GM18868 (cell line): ENCODE data around the gene PEPD.

Source experiments
- ATAC-seq: cut with Tn5 transposase; IDR thresholded peaks from one replicate; pipeline ENCODE4 v1.9.1; 2021; ENCODE audit warnings: mild to moderate bottlenecking, moderate library complexity; ENCODE audit not compliant: unreplicated experiment

Gene PEPD

GRCh38 chr19:33426621-33427361, 94.8 kb downstream of the PEPD start:
- ATAC-seq, result no peak

DNA sequence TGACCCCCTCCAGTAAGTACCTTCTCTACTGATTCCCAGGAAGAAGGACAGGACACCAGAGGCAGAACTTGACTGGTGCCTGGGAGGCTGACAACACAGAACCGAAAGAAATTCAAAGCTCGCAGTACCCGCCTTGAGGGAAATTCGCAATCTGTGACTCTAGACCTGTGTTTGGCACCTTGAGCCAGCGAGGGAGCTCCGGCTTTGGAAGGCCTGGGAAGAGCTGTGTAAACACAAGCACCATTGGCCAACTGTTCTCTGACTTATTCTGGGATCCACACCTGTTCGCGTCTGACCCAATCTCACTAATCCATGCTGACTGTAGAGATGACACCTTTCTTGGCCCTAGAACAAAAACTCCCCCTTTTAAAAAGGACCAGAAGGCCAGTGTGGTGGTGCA, 97.4 kb downstream of the PEPD start:
- no peak for ATAC-seq

DNA sequence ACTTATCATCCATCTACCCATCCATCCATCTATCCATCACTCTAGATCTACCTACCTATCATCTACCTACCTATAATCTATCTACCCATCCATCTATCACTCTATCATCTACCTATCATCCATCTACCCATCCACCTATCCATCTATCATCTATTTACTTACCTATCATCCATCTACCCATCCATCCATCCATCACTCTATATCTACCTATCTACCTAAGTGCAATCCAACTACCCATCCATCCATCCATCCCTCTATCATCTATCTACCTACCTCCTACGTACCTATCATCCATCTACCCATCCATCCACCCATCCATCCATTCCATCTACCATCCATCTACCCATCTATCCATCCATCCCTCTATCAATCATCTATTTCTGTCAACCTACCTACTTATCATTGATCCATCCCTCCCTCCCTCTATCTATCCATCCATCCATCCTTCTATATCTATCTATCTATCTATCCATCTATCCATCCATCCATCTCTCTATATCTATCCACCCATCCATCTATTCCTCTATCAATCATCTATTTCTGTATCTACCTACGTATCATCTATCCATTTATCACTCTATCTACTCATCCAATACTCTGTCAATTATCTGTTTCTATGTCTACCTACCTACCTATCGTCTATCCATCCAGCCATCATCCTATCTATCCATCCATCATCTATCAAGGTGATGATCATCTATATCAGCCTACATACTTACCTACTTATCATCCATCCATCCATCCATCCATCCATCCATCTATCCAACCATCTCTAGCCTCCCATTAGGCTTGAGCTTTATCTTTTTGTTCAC, 99.0 kb downstream of the PEPD start:
- ATAC-seq, result no peak

GRCh38 chr19:33421368-33421767, 100.2 kb downstream of the PEPD start:
- ATAC-seq, result no peak

GRCh38 chr19:33420821-33421220, 100.8 kb downstream of the PEPD start:
- no peak for ATAC-seq

DNA sequence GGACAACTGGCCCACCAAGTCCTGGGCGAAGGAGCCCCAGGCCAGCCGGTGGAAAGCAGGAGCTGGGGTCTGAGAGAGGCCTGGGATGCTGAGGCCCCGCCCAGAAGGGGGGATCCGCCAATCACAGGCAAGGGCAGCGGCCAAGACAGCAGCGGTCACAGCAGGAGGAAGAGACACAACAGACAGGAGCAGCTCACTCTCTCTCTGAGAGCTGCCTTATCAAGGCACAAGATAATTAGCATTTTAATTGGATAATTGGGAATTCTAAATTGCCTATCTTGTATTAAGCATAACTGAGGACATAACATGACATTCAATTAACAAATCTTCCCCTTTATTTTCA, 101.8 kb downstream of the PEPD start:
- no peak for ATAC-seq

DNA sequence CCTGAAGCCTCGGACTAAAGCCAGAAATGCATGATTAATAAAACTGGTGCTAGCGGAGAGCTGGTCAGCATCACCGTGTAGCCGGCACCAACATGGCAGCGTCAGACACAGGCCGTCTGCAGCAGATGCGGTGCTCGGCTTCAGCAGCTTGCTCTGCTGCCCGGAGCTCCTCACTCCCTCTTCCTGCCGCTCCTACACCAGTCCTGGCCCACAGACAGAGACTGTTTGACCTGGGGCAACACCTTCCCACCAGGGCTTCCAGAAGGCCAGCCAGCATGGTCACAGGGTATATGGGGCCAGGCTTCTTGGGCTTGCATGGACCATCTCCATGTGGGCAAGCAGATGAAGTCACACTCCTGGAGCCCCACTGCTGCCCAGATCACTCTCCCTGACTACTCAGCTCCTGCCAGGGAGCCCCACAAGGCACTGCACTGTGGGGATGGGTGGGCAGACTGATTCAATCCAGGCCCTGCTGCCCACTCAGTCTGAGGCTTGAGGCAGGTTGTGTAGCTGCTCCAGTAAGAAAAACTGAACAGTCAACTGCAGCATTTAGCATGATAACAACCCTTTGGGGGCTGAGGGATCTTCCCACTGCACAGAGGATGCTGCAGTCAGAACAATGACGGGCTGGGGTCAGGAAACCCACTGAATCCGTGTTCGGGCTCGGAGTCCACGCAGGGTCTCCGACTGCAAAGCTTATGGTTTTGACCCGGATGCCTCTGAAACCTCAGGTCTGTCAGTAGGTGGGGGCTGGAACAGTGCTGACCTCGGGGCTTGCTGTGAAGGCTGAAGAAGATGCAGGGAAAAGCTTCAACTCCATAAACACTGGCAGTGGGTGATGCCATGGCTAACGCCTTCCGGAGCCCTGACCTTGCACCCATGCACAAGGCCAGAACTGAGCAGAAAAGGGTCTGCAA, 102.5 kb downstream of the PEPD start:
- ATAC-seq, result no peak

GRCh38 chr19:33418461-33418860, 103.1 kb downstream of the PEPD start:
- no peak for ATAC-seq

DNA sequence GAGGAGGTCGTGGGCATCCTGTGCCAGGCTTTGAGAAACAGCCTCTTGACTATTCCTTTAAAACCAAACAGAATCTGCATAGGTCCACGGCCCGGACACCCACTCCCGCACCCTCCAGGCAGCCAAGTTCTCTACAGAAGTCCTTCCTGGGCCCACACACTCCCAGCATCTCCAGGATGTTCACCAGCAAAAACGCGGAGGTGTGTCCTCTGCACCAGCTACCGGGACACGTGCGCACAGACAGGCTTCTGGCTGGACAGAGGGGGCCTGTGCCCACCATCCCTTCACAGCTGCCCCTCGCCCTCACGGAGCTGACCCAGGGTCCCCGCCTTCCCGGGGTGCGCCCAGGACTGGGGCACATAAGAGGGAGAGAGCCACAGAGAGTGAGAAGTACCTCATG, 103.8 kb downstream of the PEPD start:
- ATAC-seq, result no peak

- no peak for ATAC-seq
Measured at GRCh38 chr19:33416307-33417215, 105.0 kb downstream of the PEPD start.

DNA sequence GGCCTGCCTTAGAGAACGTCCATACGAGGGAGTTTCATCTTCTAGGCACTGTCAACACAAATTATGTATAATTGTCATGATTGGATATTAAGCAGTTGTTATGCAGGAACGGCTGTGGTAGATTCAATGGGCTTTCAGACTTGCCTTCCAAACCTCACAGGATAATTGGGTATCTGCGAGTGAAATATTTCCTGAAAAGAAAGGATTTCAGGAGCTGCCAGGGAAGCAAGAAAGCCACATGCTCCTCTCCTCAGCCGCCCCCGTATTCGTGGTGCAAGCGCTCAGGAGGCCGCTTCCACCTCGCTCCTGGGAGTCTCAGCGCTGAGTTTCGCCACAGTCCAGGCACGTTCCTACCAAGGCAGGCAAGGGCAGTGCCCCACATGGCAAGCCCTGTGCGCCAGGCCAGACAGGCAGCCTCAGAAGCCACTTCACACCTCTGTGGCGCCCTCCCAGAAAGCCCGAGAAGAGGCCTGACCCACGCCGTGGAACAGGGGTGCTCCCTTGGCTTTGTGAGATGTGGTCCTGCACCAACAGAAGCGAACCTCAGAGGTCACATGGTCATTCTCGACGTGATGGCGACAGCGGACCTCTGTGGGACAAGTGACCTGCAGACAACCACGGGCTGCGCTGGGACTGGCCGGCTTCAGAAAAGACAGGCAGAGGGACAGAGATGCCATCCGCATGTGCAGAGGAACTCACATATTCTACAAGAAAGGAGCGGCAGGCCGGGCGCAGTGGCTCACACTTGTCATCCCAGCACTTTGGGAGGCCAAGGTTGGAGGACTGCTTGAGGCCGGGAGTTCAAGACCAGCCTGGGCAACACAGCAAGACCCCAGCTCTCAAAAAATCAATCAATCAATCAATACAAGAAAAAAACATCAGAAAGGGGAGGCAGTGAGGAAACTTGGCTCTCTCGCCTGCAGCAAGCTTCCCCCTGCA, 106.7 kb downstream of the PEPD start:
- no peak for ATAC-seq

DNA sequence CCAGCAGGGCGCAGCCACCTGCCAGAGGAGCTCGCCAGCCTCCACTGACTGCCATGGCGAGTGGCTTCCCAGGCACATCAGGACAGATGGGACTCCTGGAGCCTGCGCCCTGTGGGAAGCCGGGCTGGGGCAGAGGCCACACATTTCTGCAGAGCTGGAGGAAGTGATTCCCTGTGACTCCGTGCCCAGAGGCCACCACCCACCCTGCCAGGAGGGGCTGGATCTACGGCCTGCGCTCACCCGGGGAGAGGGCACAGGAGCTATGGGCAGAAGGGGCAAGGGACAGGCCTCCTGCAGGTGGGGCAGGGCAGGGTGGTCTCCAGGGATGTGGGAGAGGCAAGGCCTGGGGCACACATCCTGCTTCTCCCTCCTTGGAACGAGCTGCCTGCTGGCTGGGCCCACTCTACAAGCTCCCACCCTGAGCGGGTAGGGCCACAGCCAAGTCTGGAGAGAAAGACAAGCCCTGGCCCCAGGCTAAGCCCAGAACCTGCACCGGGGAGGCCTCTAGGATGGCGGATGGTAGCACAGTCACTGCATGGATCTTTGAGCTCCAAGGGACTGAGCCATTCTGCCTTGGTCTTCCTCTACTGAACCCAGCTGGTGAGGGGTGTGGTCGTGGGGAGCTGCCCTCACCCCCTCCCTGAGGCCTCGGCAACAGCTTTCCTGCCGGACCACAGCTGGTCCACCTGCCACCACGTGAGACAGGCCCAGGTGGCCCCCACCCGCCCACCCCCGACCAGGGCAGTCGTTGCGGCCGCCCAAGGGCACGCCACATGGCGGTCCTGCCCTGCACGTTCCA, 107.5 kb downstream of the PEPD start:
- no peak for ATAC-seq

DNA sequence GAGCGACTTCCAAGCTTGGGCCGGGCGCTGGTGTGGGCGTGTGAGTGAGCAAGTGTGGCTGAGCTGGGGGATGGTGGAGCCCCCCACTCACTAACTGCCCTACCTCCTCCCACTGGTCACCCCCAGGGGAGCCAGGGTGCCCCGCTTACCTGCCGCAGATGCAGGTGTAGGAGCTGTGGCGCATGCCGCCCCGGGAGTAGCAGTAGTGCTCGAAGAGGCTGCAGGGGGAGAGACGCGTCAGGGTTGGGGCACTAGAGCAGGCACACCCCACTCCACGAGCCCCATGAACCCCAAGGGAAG, 108.2 kb downstream of the PEPD start:
- no peak for ATAC-seq

- no peak for ATAC-seq
Measured at GRCh38 chr19:33412601-33413425, 108.8 kb downstream of the PEPD start.

DNA sequence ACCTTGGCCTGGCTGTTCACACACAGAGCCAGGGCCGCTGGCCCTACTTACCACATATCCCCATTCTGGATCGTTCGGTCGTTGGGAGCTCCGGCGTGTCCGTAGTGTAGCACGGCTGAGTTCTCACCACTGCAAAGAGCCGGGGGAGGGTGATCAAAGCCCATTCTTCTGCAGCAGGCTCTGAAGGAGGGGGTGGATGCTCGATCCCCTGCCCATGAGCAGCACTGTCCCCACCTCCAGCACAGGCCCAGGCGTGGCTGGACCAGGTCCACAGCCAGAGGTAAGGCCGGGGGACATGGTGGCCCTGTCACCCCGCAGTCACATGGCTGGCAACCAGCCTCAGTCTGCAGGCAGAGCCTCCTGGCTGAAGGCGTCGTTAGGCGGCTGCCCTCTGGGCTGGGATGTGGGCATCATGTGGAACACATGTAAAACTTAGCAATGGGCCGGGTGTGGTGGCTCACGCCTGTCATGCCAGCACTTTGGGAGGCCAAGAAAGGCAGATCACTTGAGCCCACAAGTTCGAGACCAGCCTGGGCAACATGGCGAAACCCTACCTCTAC, 109.9 kb downstream of the PEPD start:
- ATAC-seq, result no peak

DNA sequence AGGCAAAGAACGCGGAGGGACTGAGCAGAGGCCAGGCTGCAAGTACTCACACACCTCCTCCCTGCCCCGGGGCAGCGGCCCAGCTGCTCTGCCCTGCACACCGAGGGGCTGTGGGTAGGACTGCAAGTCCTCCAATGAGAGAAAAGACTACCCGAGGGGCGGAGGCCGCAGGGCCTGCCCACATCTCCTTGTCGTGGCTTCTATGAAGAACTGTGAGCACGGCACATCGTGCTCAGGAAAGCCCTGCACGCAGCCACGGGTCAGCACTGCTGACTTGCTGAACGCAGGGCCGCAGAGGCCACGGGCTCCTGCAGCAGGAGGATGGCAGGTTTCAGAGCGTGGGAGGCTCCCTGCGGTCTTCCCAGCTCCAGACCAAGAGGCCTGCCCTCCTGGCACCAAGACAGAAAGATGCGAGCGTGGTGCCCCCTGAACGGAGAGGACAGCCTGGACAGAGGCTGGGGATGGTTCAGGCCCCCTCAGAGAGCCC, 110.6 kb downstream of the PEPD start:
- no peak for ATAC-seq

GRCh38 chr19:33409906-33410685, 111.5 kb downstream of the PEPD start:
- ATAC-seq, result no peak
